Type B pancreatic cell (in vitro differentiated cells): ENCODE measurements around the gene FBXO15. TPM values are rescaled to one million over a fixed set of nuclear protein-coding genes. Genes with fewer than 3 reads are reported as not detected.

ENCODE experiments used
- DNase-seq: peaks from one replicate; pipeline ENCODE4 v3.0.0; 2021; ENCODE audit warnings: mixed read lengths; ENCODE audit not compliant: unreplicated experiment; ENCODE audit errors: extremely low spot score
- H3K27ac Mint-ChIP-seq: 2 replicates; pipeline ENCODE4 v1.8.0; 2021; ENCODE audit warnings: mild to moderate bottlenecking, mixed read lengths
- H3K27me3 Mint-ChIP-seq: 2 replicates; pipeline ENCODE4 v1.8.0; 2021; ENCODE audit warnings: mixed read lengths
- H3K36me3 Mint-ChIP-seq: 2 replicates; pipeline ENCODE4 v1.8.0; 2021; ENCODE audit warnings: mixed read lengths
- H3K4me1 Mint-ChIP-seq: one replicate; pipeline ENCODE4 v1.8.0; 2021; ENCODE audit warnings: mixed read lengths; ENCODE audit not compliant: unreplicated experiment
- H3K4me3 Mint-ChIP-seq: 2 replicates; pipeline ENCODE4 v1.8.0; 2021; ENCODE audit warnings: mild to moderate bottlenecking, mixed read lengths
- H3K9me3 Mint-ChIP-seq: 2 replicates; pipeline ENCODE4 v1.8.0; 2021; ENCODE audit warnings: mixed read lengths
- total RNA-seq: library from RNA; stranded (reverse); gene quantifications from 2 replicates; pipeline ENCODE4 v1.2.1, GENCODE V29; 2021; ENCODE audit warnings: low replicate concordance
- TF ChIP-seq, protein P1 (sequence below): fragments of 200-600 bp; sonication (generic); conservative IDR thresholded peaks from 2 replicates; pipeline ENCODE4 v1.5.0; 2021; ENCODE audit warnings: antibody characterized with exemption, mild to moderate bottlenecking

Gene FBXO15
- total RNA-seq, 1 donor from 2014 or later, result 4.7 TPM

DNA sequence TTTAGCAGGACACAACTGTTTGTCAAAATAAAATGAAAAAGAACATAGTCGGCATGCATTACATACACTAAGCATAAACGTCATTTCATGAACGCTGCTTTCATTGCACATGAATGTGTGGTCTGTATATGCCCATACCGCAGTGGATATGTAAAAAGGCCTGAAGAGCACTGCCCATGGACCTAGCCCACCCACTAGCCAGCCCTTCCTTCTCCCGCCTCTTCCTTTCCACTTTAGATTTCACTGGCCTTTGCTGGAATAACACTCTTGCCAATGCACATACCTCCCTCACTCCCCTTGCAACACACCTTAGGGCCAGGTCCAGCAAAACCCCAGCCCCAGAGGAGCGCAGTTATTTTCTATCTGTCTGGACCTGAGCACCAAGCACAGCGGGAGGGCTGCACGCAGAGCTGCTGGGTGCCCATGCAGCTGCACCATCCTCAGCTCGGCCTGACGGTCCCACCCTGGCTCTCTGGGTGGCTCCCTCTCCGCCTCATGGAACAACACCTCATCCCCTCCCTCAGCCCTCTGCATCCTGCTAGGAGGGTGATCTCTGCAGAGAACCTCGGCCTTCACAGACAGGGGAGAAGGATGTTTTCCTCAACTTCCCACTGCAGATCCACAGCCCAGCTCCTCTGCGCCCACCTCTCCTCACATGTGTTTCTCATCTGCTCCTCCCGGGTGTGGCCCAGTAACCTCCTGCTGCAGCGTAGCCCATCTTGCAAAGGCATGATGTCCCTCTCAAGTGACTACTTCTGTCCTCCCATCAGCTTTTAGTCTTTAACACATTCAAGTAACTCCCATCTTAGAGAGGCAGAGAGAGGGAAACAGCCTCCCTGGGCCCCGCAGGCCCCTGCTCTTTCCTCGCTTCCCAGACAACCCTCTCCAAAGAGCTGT is 72.7 kb downstream of the FBXO15 start:
- TF ChIP-seq, protein P1, sequence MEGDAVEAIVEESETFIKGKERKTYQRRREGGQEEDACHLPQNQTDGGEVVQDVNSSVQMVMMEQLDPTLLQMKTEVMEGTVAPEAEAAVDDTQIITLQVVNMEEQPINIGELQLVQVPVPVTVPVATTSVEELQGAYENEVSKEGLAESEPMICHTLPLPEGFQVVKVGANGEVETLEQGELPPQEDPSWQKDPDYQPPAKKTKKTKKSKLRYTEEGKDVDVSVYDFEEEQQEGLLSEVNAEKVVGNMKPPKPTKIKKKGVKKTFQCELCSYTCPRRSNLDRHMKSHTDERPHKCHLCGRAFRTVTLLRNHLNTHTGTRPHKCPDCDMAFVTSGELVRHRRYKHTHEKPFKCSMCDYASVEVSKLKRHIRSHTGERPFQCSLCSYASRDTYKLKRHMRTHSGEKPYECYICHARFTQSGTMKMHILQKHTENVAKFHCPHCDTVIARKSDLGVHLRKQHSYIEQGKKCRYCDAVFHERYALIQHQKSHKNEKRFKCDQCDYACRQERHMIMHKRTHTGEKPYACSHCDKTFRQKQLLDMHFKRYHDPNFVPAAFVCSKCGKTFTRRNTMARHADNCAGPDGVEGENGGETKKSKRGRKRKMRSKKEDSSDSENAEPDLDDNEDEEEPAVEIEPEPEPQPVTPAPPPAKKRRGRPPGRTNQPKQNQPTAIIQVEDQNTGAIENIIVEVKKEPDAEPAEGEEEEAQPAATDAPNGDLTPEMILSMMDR, result no peak
- Mint-ChIP-seq H3K4me1 (no peaks in the 10 kb centered on the region), H3K27me3 (peaks cover 8% of the 10 kb centered on the region), H3K36me3 (no peaks in the 10 kb centered on the region), H3K27ac (no peak overlapping the region), H3K4me3 (no peak overlapping the region), H3K9me3 (no peaks in the 10 kb centered on the region)
- no peak for DNase-seq

DNA sequence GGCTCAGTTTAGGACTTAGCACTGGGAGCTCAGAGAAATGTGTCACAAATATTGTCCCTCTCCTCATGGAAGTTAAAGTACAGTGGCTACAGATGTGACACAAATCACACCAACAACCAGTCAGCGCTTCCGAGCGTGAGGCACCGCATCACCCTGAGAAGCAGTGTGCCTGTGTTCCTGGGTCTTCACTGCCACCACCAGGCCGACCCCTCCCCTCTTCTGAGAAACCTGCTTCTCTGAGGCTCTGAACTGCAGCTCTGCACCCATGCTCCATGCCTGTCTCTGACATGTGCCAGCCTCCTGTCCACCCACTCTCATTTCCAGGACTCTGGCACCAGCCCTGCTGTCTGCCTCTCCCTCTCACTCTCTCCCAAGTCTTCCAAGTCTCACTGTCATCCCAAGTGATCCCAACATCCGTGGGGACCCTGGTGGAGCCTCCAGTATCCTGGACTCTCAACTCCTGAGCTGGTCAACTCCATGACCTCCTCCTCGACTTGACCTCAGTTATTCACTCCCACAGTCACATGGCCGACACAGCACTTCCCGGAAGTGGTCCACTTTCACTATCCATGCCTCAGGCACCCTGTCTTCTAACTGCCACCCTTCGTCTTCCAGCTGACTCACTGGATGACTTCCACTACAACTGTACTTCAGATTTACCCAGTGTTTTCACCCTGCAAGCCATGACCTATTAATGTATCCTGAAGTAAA is 73.5 kb downstream of the FBXO15 start:
- TF ChIP-seq, protein P1, result no peak
- peaks cover 8% of the 10 kb centered on the region for H3K27me3 Mint-ChIP-seq

GRCh38 chr18:74069178-74070050 is 78.2 kb downstream of the FBXO15 start:
- no peak overlapping the region for H3K4me3 Mint-ChIP-seq
- DNase-seq, result no peak
- TF ChIP-seq, protein P1, result no peak
- H3K4me1 Mint-ChIP-seq, result no peaks in the 10 kb centered on the region
- no peak overlapping the region for H3K27ac Mint-ChIP-seq
- no peaks in the 10 kb centered on the region for H3K27me3 Mint-ChIP-seq
- H3K9me3 Mint-ChIP-seq, result no peaks in the 10 kb centered on the region
- H3K36me3 Mint-ChIP-seq, result no peaks in the 10 kb centered on the region

More for the DNA sequence above, 73.5 kb downstream of the FBXO15 start:
- no peak overlapping the region for H3K27ac Mint-ChIP-seq
- DNase-seq, result no peak
- no peaks in the 10 kb centered on the region for H3K9me3 Mint-ChIP-seq
- H3K36me3 Mint-ChIP-seq, result no peaks in the 10 kb centered on the region
- H3K4me1 Mint-ChIP-seq, result no peaks in the 10 kb centered on the region
- H3K4me3 Mint-ChIP-seq, result no peak overlapping the region

- H3K27ac Mint-ChIP-seq, result no peak overlapping the region
- H3K9me3 Mint-ChIP-seq, result no peaks in the 10 kb centered on the region
- H3K4me1 Mint-ChIP-seq, result no peaks in the 10 kb centered on the region
- no peaks in the 10 kb centered on the region for H3K36me3 Mint-ChIP-seq
- no peaks in the 10 kb centered on the region for H3K27me3 Mint-ChIP-seq
- TF ChIP-seq, protein P1, result no peak
- no peak for DNase-seq
- no peak overlapping the region for H3K4me3 Mint-ChIP-seq
These were observed 79.3 kb downstream of the FBXO15 start for GRCh38 chr18:74068296-74068695.

DNA sequence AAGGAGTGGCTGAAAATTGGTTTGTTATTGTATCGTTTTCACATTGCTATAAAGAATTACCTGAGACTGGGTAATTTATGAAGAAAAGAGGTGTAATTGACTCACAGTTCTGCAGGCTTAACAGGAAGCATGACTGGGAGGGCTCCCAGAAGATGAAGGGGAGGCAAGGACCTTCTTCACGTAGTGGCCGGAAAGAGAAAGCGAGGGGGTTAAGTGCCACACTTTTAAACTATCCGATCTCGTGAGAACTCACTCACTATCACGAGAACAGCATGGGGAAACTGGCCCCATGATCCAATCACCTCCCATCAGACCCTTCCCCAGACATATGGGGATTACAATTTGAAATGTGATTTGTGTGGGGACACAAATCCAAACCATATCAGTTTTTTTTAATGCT is 81.6 kb downstream of the FBXO15 start:
- no peaks in the 10 kb centered on the region for H3K4me1 Mint-ChIP-seq
- no peak for DNase-seq
- H3K27me3 Mint-ChIP-seq, result no peaks in the 10 kb centered on the region
- no peaks in the 10 kb centered on the region for H3K9me3 Mint-ChIP-seq
- H3K4me3 Mint-ChIP-seq, result no peak overlapping the region
- TF ChIP-seq, protein P1, result no peak
- H3K27ac Mint-ChIP-seq, result no peak overlapping the region
- H3K36me3 Mint-ChIP-seq, result no peaks in the 10 kb centered on the region
